ENCODE results near the gene SMARCA1. TPM values are rescaled to one million over a fixed set of nuclear protein-coding genes. Genes with fewer than 3 reads are reported as not detected.
A peak's percentile ranks its signal among the peaks of the same experiment; 100 is the strongest.

Gene SMARCA1
- polyA plus RNA-seq, 3 donors: 121 to 134 (median 132) TPM

DNA sequence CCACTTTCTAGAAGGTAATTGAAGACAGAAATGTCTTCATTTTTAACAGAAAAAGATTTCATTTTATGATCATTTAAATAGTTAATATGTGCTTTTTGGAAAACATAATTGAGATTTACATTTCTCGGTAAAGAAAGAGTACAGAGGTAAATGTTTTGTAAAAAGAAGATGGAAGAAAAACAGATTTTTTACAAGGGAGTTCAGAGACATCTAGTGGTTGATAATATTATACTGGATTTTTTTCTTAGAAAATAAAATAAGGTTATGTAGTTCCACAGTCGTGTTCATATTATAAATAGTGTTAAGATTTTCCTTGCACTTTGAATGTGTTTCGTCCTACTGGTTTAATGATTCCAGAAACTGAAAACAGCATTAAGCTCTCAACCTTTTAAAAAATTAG lies 60.6 kb downstream of the SMARCA1 start:
- DNase-seq (ENCODE audit: low read depth in 3 of 3, low spot score in 2 of 3): no peak

DNA sequence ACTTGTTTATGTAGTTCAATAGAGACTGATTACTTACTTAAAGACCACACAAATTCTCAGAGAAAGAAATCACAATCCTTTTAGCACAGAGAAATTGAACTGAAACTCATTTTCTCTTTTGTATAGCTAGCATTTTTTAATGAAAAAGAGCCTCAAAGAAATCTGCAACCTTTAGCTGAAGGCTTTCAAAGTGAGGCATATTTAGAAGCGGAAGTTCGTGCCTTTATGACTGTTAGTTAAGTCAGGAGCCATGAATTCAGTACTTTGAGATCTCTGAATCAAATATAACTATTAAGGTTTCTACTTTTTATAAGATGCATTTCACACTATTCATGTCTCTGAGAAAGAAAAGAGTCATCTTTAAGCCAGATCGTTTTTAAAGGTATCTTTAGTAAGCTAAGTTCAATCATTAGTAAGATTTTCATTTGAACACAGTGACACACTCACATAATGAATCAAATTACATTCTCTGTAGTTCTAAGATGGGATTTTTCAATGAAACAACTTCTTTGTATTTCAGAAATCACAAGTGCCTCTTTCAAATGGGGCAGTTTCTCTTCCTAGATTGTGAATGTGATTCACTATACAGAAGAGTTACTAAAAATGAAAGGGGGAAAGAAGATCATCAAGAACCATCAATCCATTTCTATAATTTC lies 61.4 kb downstream of the SMARCA1 start:
- no peak for DNase-seq (ENCODE audit: low read depth in 3 of 3, low spot score in 2 of 3)

DNA sequence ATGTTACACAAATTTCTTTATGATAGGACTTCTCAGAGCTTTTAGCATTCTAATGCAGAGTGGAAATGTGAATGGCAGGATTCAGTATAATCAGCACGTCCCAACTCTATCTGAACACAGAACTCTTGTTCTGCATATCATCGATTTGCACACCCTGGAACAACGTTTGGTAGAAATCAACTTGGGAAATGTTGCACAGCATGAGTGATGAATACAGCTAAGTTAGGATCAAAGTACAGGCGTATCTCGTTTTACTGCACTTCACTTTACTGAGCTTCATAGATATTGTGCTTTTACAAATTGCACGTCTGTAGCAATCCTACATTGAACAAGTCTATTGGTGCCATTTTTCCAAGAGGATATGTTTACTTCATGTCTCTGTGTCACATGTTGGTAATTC lies 70.8 kb downstream of the SMARCA1 start:
- no peak for DNase-seq (ENCODE audit: low read depth in 3 of 3, low spot score in 2 of 3)

DNA sequence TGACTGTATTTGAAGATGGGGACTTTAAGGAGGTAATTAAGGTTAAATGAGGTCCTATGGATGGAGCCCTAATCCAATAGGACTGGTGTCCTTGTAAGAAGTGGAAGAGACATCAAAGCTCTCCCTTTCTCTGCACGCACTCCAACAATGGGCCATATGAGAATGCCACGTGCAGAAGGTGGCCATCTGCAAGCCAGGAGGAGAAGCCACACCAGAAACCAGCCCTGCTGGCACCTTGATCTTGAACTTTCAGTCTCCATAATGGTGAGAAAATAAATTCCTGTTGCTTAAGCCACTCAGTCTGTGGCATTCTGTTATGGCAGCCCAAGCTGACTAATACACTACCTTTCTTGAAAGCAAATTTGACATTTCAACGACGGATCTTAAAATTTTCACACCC lies 73.2 kb downstream of the SMARCA1 start:
- DNase-seq (ENCODE audit: low read depth in 3 of 3, low spot score in 2 of 3): no peak

DNA sequence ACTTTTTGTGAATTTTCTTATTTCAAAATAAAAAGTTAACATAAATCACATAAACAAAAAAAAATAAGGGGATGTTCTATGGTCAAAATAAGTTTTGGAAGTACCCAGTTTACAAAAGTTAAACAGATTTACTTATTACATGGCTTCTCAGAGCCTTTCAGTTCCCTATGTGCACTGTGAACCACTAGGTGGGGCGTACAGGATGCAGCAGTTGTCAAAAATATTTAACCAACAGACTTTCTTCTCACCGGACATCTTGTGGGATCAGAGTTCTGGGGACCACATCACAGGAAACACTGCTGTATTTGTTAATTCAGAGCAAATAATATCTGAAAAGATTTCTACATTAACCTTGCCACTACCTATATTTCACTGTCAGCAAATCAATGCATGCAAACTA lies 74.1 kb downstream of the SMARCA1 start:
- DNase-seq (ENCODE audit: low read depth in 3 of 3, low spot score in 2 of 3): no peak

DNA sequence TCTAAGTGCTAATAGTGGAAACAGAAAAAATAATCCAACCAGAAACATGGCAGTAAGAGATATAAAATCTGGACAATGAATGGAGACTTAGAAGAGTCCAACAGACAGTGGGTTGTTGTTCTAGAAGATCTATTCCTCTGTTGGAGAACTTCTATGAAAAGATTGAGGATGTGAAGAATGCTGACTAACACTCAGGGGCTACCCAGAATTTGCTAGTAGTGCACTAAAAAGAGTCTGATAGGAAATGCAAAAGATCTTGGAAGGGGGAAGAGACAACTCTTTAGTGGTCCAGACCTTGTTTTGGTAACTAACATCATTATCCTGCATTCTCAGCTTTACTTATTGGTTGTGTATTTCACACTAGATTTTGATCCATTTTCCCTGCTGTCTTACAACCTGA lies 77.9 kb downstream of the SMARCA1 start:
- no peak for DNase-seq (ENCODE audit: low read depth in 3 of 3, low spot score in 2 of 3)

DNA sequence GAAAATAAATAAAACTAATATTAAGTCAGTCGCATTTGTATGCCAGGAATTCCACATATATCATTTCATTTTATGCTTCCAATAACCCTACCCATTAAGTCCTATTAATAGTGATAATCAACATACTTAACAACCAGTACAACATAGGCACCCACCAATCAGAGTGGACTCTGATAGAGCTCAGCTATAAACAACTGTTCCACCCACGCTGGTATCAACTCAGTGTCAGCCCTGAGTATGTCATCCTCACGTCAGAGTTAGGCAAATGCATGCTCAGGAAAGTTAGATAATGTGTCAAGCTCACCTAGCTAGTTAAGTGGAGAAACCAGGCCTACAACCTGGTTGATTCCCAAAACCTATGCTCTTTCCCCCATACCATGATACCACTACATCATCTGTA lies 89.3 kb downstream of the SMARCA1 start:
- DNase-seq (ENCODE audit: low read depth in 3 of 3, low spot score in 2 of 3): no peak

DNA sequence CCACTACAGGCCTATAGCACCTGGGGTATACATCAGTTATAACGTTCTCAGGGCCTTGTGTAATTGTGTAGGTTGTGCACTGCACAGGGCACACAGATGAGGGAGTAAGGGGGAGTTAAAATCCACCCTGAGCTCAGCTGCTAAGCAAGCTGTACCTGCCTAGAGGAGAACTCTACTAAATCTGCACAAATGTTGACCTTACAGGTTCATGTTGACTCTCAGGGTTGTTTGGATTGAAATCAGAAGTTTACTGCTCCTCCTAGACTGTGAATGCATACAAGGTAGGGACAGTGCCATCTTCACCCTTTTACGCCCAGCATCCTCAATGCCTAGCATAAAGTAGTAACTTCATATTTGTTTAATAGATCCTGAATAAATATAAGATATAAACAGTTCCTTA lies 89.8 kb downstream of the SMARCA1 start:
- no peak for DNase-seq (ENCODE audit: low read depth in 3 of 3, low spot score in 2 of 3)

DNA sequence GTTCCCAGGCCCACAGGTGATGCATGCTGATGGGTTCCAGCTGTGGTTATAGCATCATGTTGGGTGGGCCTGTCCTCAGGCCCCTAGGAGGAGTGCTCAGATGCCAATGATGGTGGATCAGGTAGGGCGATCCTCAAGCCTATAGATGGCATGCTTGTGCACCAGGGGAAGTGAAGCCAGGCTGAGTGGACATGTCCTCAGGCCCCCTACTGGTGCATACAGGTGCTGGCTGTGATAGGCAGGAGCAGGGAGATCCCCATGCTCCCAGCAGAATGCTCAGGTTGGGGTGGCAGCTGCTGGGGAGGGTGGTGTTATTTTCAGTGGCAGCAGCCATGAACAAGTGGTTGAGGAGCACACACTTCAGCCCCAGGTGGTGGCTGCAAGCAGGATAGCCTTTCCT lies 96.0 kb downstream of the SMARCA1 start:
- no peak for DNase-seq (ENCODE audit: low read depth in 3 of 3, low spot score in 2 of 3)

DNA sequence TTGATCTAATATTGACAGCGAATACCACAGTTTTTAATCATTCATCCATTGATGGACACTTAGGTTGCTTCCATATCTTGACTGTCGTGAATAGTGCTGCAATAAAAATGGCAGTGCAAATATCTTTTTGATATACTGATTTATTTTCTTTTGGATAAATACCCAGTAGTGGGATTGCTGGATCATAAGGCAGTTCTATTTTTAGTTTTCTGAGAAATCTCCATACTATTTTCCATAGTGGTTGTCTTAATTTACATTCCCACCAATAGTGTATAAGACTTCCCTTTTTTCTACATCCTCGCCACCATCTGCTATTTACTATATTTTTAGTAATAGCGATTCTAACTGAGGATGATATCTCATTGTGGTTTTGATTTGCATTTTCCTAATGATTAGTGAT lies 100.1 kb downstream of the SMARCA1 start:
- DNase-seq (ENCODE audit: low read depth in 3 of 3, low spot score in 2 of 3): no peak

DNA sequence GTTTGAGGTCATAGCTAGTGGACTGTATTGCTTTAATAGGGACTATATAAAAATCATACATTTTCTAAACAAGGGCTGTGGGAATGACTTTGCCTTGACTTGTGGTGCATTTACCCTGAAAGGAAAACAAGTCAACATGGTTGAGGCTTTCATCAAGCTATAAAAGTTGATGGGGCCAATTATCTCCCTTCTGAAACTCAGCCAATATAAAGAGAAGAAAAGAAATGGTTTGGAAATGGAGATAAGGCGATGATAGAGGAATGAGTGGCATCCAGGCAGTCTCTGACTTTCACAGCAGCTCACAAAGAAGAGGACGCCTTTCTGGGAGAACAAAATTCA lies 118.7 kb downstream of the SMARCA1 start:
- peak in 1 of 3 donors; percentile 2 for DNase-seq (ENCODE audit: low read depth in 3 of 3, low spot score in 2 of 3)

DNA sequence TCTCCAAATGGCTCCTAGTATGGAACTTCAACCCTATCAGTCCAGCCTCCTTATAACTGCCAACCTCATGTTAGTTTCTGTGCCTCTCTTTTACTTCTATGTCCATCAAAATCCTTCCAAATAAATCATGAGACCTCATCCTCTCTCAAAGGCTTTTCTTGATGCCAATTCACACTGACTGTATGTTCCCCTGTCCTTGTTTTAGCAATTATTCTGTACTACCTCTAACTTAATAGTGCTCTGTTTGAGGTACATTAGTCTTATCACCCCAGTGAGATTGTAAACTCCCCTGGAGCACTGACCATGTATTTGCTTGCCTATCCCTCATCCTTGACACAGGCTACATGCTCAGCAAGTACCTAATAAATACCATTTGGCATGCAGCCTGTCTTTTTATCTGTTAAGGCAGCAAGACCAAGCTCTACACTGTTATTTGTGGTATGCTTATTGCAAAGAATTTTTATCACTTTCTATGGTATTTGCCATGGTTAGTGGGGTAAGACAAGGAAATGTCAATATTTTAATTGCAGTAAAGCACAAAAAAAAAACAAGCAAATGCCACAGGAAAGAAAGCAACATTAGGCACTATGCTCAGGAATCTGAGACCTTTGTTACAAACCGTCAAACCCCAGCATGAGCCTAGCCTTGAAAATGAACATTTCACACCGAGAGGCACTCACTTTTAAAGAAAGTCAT lies 119.2 kb downstream of the SMARCA1 start:
- DNase-seq (ENCODE audit: low read depth in 3 of 3, low spot score in 2 of 3): peak in 1 of 3 donors; percentile 0

Other genes starting within 250 kb of the SMARCA1 start
- 10 to 100 TPM; 29.8 to 30.7 (median 30.4) TPM for gene OCRL, start 16.8 kb upstream of the SMARCA1 start, polyA plus RNA-seq (ENCODE audit: insufficient read length in 3 of 3)
- 1 to 10 TPM; 5.5 to 7.8 (median 7.4) TPM for gene APLN, start 131.5 kb upstream of the SMARCA1 start, polyA plus RNA-seq (ENCODE audit: insufficient read length in 3 of 3)
- gene XPNPEP2, start 215.5 kb upstream of the SMARCA1 start, polyA plus RNA-seq (ENCODE audit: insufficient read length in 3 of 3): 100 to 1,000 TPM in 1 of 3 donors, 10 to 100 TPM in 2; 53.7 to 101 (median 56.2) TPM